SIG-M5 treated with dmso at 0.1 percent for 504 hours (cell line): ENCODE results near the gene CNOT11.
"Not testable (repeated sequence)": the region's sequence is repeated elsewhere in the genome, so short reads cannot be mapped to it uniquely, and the experiment has no call there.

ENCODE experiments used
- DNase-seq: peaks from one replicate; lab custom pipeline; 2025; ENCODE audit not compliant: unreplicated experiment; lab: John Stamatoyannopoulos, UW

Gene CNOT11

DNA sequence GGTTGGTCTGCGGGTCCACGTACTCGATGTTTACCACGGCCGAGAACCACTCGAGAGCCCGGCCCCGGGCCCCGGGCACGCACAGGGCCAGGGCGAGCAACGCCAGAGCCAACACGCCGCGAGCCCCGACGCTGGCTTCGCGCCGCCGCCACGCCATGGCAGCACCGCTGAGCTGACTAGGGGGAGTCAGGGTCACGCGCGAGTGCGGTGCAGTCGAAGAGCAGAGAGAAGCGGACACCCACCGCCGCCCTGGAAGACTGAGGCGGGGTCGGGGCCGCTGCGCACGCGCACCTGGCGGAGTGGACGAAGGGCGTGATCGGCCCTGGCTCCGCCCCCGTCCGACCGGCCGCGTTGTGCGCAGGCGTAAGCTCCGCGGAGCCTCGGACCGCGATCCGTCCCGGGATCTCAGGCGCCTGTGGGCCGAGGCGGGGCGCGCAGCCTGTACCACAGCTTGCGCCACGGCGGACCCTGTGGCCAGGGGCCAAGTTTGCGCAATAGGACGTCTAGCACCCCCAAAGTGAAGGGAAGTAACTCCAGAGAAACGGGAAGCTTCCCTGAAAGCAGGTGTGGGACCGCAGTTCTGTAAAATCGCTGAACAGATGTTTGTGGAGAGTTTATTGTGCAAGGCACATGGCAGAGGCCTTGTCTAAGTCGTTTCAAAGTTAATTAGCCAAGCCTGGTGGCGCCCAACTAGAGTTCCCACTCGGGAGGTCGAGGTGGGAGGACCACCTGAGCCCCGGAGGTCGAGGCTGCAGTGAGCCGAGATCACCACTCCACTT, 55.9 kb downstream of the CNOT11 start, which contains the start of gene RNF149:
RNF149 (minus strand) TSS at position 270 of the 779 bp plus-strand sequence; CDS start at position 157, 113 bp downstream.
- DNase-seq, result peak; percentile 99

DNA sequence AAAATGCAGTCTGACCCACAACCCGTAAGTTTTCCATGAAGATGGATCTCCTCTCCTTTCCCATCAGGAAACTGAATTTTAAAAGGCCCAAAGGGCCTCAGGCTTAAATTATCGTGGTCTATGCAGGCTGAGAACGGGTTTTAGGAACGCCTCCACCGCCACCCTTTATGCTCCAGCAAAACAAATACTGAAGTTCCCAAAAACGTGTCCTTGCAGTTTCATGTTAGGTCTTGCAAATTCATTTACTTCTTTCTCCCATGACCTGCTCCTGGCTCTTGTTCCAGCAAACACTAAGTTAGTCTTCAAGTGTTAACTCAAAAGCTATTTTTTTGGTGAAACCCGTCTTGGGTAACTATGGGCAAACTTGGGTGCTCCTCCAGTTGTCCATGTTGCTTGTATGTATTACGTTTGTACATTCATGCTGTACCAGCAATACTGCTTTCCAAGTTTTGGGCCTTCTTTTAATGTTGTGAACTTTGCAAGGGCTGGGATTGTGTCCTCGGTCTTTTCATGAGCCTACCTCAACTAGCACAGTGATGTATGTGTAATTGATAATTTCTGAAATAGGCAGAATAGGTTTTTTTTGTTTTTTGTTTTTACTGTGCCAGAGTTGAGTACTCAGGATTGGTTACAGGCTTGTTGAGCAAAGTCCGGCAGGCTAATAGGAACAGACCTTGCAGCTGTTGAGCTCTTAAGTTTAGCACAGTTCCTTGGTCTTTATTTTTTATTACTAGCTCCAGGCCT, 57.6 kb downstream of the CNOT11 start:
- DNase-seq, result no peak

DNA sequence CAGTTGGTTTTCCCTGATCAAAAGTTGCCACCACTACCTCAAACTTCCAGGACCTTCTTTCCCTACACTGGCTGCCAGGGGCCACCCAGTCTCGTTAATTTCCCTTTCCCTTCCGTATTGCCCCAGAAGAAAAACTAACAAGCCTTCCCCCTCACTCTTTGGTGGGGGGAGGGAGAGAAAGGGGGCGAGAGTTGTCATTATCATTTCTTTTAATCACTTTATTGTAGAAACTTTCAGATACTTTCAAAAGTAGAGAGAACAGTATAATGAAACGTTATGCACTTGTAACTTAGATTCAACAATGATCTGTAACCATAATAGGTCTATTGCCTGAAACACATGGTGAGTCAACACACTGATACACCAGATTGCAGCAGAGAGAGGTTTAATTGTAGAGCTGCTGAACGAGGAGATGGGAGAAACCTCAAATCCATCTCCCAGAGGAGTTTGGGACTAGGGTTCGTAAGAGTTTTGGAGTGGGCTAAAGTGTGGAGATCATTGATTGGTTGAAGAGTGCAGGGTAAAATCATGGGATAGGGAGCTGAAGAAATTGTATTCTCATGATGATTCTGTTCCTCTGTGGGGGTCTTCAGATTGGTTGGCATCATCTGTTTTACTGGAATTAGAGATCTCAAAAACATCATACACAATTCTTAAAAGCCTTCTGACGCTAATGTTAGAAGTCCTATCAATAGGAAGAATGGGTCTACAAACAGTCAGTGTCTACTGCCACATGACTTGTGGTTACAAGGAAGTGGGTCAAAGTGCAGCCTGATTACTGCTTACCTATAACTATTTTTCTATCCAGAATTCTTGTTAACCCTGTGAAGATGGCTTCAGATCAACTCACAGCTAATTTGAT, 58.4 kb downstream of the CNOT11 start:
- DNase-seq, result no peak

GRCh38 chr2:101311696-101312017, 59.0 kb downstream of the CNOT11 start:
- DNase-seq, result no peak

GRCh38 chr2:101316568-101316967, 63.9 kb downstream of the CNOT11 start:
- DNase-seq, result not testable (repeated sequence)
